Upper lobe of left lung (tissue), 4 donors: ENCODE results near the gene ASB15.

Experiments used
- POLR2A ChIP-seq, 4 donors: fragments of 450-650 bp; IDR thresholded peaks; one replicate each; pipeline ENCODE4 v1.5.1; 2016 to 2017; ENCODE audit warnings: antibody characterized with exemption in 4 of 4, mild to moderate bottlenecking in 2 of 4
- POLR2AphosphoS5 ChIP-seq, 2 donors: sonication (generic); formaldehyde crosslinking; IDR thresholded peaks; one replicate each; pipeline ENCODE4 v1.5.1; 2017; ENCODE audit warnings: antibody characterized with exemption in 2 of 2

DNA sequence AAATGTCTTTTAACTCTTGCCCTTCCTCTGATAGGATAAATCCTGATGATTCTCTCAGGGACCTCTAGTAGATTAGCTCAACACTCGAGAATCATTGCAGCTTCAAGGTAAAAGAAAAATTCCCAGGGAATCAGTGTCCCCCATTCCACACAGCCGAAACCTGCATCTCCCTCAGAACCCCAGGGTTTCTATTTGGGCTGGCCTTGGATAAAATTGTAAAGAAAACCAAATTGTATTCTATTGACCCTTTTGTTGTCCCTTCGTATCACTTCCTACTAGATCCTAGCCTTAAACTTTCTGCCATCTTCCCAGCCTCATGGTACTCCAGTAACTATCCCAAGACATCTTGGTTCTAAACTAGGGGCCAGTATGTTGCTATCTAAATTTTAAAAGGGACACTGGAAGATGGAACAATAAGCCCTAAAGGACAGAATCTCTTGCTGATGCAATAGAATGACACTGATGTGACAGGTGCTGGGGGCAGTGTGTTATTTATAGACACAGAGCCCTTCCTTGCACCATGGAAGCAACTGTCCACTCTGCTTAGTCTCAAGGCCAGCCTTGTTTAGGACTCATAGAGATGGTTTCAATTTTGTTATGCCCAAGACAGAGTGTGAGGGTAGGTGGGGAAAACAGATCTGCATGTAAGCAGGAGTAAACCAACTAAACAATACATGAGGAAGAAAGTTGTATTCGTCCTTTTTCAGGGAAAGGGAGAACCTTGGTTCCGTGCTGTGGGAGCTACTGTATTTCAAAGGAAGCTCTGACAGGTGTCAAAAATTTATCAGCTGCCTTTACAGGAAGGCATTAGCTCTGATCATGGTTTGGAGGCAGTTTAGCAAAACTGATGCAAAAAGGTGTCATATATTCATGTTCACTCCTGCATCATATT lies 7.6 kb downstream of the ASB15 start:
- TF ChIP-seq POLR2A (IDR thresholded peaks at IDR 0.05) (no peak), POLR2AphosphoS5 (IDR thresholded peaks at IDR 0.05) (no peak)
